ENCODE data around the gene NKAIN2.
A peak's percentile ranks its signal among the peaks of the same experiment; 100 is the strongest.

Gene NKAIN2

GRCh38 chr6:123810214-123810613 lies 6.5 kb downstream of the NKAIN2 start:
- no peak for FAIRE-seq

GRCh38 chr6:123810948-123811347 lies 7.3 kb downstream of the NKAIN2 start:
- FAIRE-seq, result no peak

- FAIRE-seq, result no peak
Observed at GRCh38 chr6:123811378-123811777, 7.7 kb downstream of the NKAIN2 start.

GRCh38 chr6:123812621-123813020 lies 9.0 kb downstream of the NKAIN2 start:
- no peak for FAIRE-seq

GRCh38 chr6:123821112-123821511 lies 17.4 kb downstream of the NKAIN2 start:
- FAIRE-seq, result no peak

GRCh38 chr6:123829302-123829953 lies 25.8 kb downstream of the NKAIN2 start:
- no peak for FAIRE-seq

- no peak for FAIRE-seq
Observed at GRCh38 chr6:123830120-123830519, 26.5 kb downstream of the NKAIN2 start.

- no peak for FAIRE-seq
Observed at GRCh38 chr6:123838505-123839234, 35.0 kb downstream of the NKAIN2 start.

GRCh38 chr6:123841067-123841896 lies 37.6 kb downstream of the NKAIN2 start:
- FAIRE-seq, result no peak

- no peak for FAIRE-seq
Observed at GRCh38 chr6:123844011-123844410, 40.3 kb downstream of the NKAIN2 start.

- no peak for FAIRE-seq
Observed at GRCh38 chr6:123848347-123848746, 44.7 kb downstream of the NKAIN2 start.

GRCh38 chr6:123849406-123849805 lies 45.7 kb downstream of the NKAIN2 start:
- no peak for FAIRE-seq

GRCh38 chr6:123850555-123850954 lies 46.9 kb downstream of the NKAIN2 start:
- FAIRE-seq, result peak; percentile 8

GRCh38 chr6:123854201-123854600 lies 50.5 kb downstream of the NKAIN2 start:
- no peak for FAIRE-seq

GRCh38 chr6:123855506-123855905 lies 51.8 kb downstream of the NKAIN2 start:
- no peak for FAIRE-seq

GRCh38 chr6:123859291-123859690 lies 55.6 kb downstream of the NKAIN2 start:
- FAIRE-seq, result no peak

GRCh38 chr6:123869334-123869733 lies 65.7 kb downstream of the NKAIN2 start:
- FAIRE-seq, result no peak

- FAIRE-seq, result no peak
Observed at GRCh38 chr6:123873974-123874373, 70.3 kb downstream of the NKAIN2 start.

- no peak for FAIRE-seq
Observed at GRCh38 chr6:123875784-123876183, 72.1 kb downstream of the NKAIN2 start.

GRCh38 chr6:123879749-123880148 lies 76.1 kb downstream of the NKAIN2 start:
- FAIRE-seq, result no peak

GRCh38 chr6:123888771-123889513 lies 85.3 kb downstream of the NKAIN2 start:
- no peak for FAIRE-seq

- no peak for FAIRE-seq
Observed at GRCh38 chr6:123895346-123895745, 91.7 kb downstream of the NKAIN2 start.

- FAIRE-seq, result no peak
Observed at GRCh38 chr6:123895806-123896205, 92.1 kb downstream of the NKAIN2 start.

Data from G401.6 (cell line).